Activated naive CD8-positive, alpha-beta T cell (primary cell): ENCODE data around the gene RORC.

Source experiments
- H3K27ac Mint-ChIP-seq: one replicate; pipeline ENCODE4 v1.8.0; 2021; ENCODE audit warnings: mixed read lengths
- H3K27me3 Mint-ChIP-seq: one replicate; pipeline ENCODE4 v1.8.0; 2021; ENCODE audit warnings: mixed read lengths
- H3K36me3 Mint-ChIP-seq: one replicate; pipeline ENCODE4 v1.8.0; 2021; ENCODE audit warnings: mixed read lengths
- H3K4me1 Mint-ChIP-seq: one replicate; pipeline ENCODE4 v1.8.0; 2021; ENCODE audit warnings: low read depth, mixed read lengths
- H3K4me3 Mint-ChIP-seq: one replicate; pipeline ENCODE4 v1.8.0; 2021; ENCODE audit warnings: mild to moderate bottlenecking, mixed read lengths
- H3K9me3 Mint-ChIP-seq: one replicate; pipeline ENCODE4 v1.8.0; 2021; ENCODE audit warnings: low read depth, mixed read lengths

RORC gene

GRCh38 chr1:151809290-151809984, 22.2 kb downstream of the RORC start:
- H3K36me3 Mint-ChIP-seq = no peaks in the 10 kb centered on the region
- H3K9me3 Mint-ChIP-seq = no peaks in the 10 kb centered on the region
- no peak overlapping the region for H3K27ac Mint-ChIP-seq
- H3K27me3 Mint-ChIP-seq = no peaks in the 10 kb centered on the region
- peaks cover 5% of the 10 kb centered on the region for H3K4me1 Mint-ChIP-seq
- no peak overlapping the region for H3K4me3 Mint-ChIP-seq

GRCh38 chr1:151807766-151808165, 23.8 kb downstream of the RORC start:
- Mint-ChIP-seq H3K36me3 (no peaks in the 10 kb centered on the region), H3K9me3 (no peaks in the 10 kb centered on the region), H3K27me3 (no peaks in the 10 kb centered on the region), H3K4me3 (no peak overlapping the region), H3K4me1 (peaks cover 2% of the 10 kb centered on the region), H3K27ac (no peak overlapping the region)

- Mint-ChIP-seq H3K27ac (no peak overlapping the region), H3K27me3 (no peaks in the 10 kb centered on the region), H3K9me3 (no peaks in the 10 kb centered on the region), H3K4me3 (no peak overlapping the region), H3K36me3 (no peaks in the 10 kb centered on the region), H3K4me1 (no peaks in the 10 kb centered on the region)
Measured at GRCh38 chr1:151807131-151807530, 24.5 kb downstream of the RORC start.

GRCh38 chr1:151806170-151806569, 25.4 kb downstream of the RORC start:
- H3K27me3 Mint-ChIP-seq = no peaks in the 10 kb centered on the region
- H3K4me1 Mint-ChIP-seq = no peaks in the 10 kb centered on the region
- H3K9me3 Mint-ChIP-seq = no peaks in the 10 kb centered on the region
- H3K27ac Mint-ChIP-seq = no peak overlapping the region
- H3K36me3 Mint-ChIP-seq = no peaks in the 10 kb centered on the region
- H3K4me3 Mint-ChIP-seq = no peak overlapping the region

GRCh38 chr1:151805066-151805820, 26.4 kb downstream of the RORC start, which contains the start of gene LINGO4:
TSS of gene LINGO4 (minus strand) at chr1:151805419. CDS start at chr1:151802704, 2,715 bp downstream.
- Mint-ChIP-seq H3K4me1 (peaks cover 3% of the 10 kb centered on the region), H3K27ac (no peak within 1 kb of the TSS), H3K27me3 (no peaks in the 10 kb centered on the region), H3K36me3 (no peaks in the 10 kb centered on the region), H3K9me3 (no peaks in the 10 kb centered on the region), H3K4me3 (no peak within 1 kb of the TSS)

GRCh38 chr1:151803915-151804314, 27.7 kb downstream of the RORC start:
- Mint-ChIP-seq H3K9me3 (no peaks in the 10 kb centered on the region), H3K4me1 (peaks cover 8% of the 10 kb centered on the region), H3K36me3 (peaks cover 1% of the 10 kb centered on the region), H3K27me3 (no peaks in the 10 kb centered on the region), H3K4me3 (no peak overlapping the region), H3K27ac (no peak overlapping the region)

- no peak overlapping the region for H3K4me3 Mint-ChIP-seq
- H3K27ac Mint-ChIP-seq = no peak overlapping the region
- H3K9me3 Mint-ChIP-seq = no peaks in the 10 kb centered on the region
- H3K27me3 Mint-ChIP-seq = no peaks in the 10 kb centered on the region
- H3K36me3 Mint-ChIP-seq = peaks cover 6% of the 10 kb centered on the region
- peaks cover 8% of the 10 kb centered on the region for H3K4me1 Mint-ChIP-seq
Measured at GRCh38 chr1:151803164-151803563, 28.4 kb downstream of the RORC start.

- no peak overlapping the region for H3K27ac Mint-ChIP-seq
- H3K9me3 Mint-ChIP-seq = no peaks in the 10 kb centered on the region
- H3K4me1 Mint-ChIP-seq = peaks cover 8% of the 10 kb centered on the region
- peaks cover 6% of the 10 kb centered on the region for H3K36me3 Mint-ChIP-seq
- no peaks in the 10 kb centered on the region for H3K27me3 Mint-ChIP-seq
- H3K4me3 Mint-ChIP-seq = no peak overlapping the region
Measured at GRCh38 chr1:151802372-151802771, 29.2 kb downstream of the RORC start.

GRCh38 chr1:151801846-151802245, 29.8 kb downstream of the RORC start:
- Mint-ChIP-seq H3K27me3 (no peaks in the 10 kb centered on the region), H3K4me1 (peaks cover 8% of the 10 kb centered on the region), H3K36me3 (peaks cover 6% of the 10 kb centered on the region), H3K27ac (no peak overlapping the region), H3K9me3 (no peaks in the 10 kb centered on the region), H3K4me3 (no peak overlapping the region)

GRCh38 chr1:151801310-151801820, 30.2 kb downstream of the RORC start:
- H3K4me3 Mint-ChIP-seq = no peak overlapping the region
- H3K36me3 Mint-ChIP-seq = peaks cover 6% of the 10 kb centered on the region
- H3K9me3 Mint-ChIP-seq = no peaks in the 10 kb centered on the region
- H3K4me1 Mint-ChIP-seq = peaks cover 8% of the 10 kb centered on the region
- no peak overlapping the region for H3K27ac Mint-ChIP-seq
- no peaks in the 10 kb centered on the region for H3K27me3 Mint-ChIP-seq

GRCh38 chr1:151800830-151801229, 30.8 kb downstream of the RORC start:
- no peak overlapping the region for H3K4me3 Mint-ChIP-seq
- no peak overlapping the region for H3K27ac Mint-ChIP-seq
- peaks cover 8% of the 10 kb centered on the region for H3K4me1 Mint-ChIP-seq
- peaks cover 6% of the 10 kb centered on the region for H3K36me3 Mint-ChIP-seq
- H3K9me3 Mint-ChIP-seq = no peaks in the 10 kb centered on the region
- H3K27me3 Mint-ChIP-seq = no peaks in the 10 kb centered on the region

- Mint-ChIP-seq H3K27me3 (no peaks in the 10 kb centered on the region), H3K4me1 (peaks cover 8% of the 10 kb centered on the region), H3K36me3 (peaks cover 7% of the 10 kb centered on the region), H3K4me3 (no peak overlapping the region), H3K9me3 (no peaks in the 10 kb centered on the region), H3K27ac (no peak overlapping the region)
Measured at GRCh38 chr1:151799179-151800022, 32.2 kb downstream of the RORC start.

- no peak overlapping the region for H3K27ac Mint-ChIP-seq
Measured at GRCh38 chr1:151798571-151798970, 33.0 kb downstream of the RORC start.

GRCh38 chr1:151790940-151791651, 40.5 kb downstream of the RORC start:
- peaks cover 30% of the 10 kb centered on the region for H3K4me1 Mint-ChIP-seq
- peak overlapping the region; percentile 99 for H3K4me3 Mint-ChIP-seq
- no peaks in the 10 kb centered on the region for H3K9me3 Mint-ChIP-seq
- H3K27me3 Mint-ChIP-seq = no peaks in the 10 kb centered on the region
- peak overlapping the region; percentile 76 for H3K27ac Mint-ChIP-seq
- peaks cover 3% of the 10 kb centered on the region for H3K36me3 Mint-ChIP-seq

More at GRCh38 chr1:151798571-151798970, 33.0 kb downstream of the RORC start:
- Mint-ChIP-seq H3K4me1 (peaks cover 8% of the 10 kb centered on the region), H3K9me3 (no peaks in the 10 kb centered on the region), H3K36me3 (peaks cover 9% of the 10 kb centered on the region), H3K27me3 (no peaks in the 10 kb centered on the region), H3K4me3 (no peak overlapping the region)
